Sciatic nerve (tissue), 2 donors: Measurements from ENCODE around the gene TESMIN. TPM values are rescaled to one million over a fixed set of nuclear protein-coding genes. Genes with fewer than 3 reads are reported as not detected.

ENCODE experiments used
- ATAC-seq: fragments of 200-7000 bp; cut with Tn5 transposase; one replicate; pipeline ENCODE4 v1.9.1; 2020; ENCODE audit warnings: mild to moderate bottlenecking, moderate library complexity
- DNase-seq: peaks from one replicate; pipeline ENCODE4 v3.0.0-alpha.2; 2020; ENCODE audit warnings: low spot score
- intact Hi-C: fragments of 100-400 bp; cut with DNase I; formaldehyde crosslinking; loops from one replicate; pipeline ENCODE4 v1.14.2; 2022
- total RNA-seq: library from RNA; stranded (reverse); fragmentation: NEBNext Ultra II Directional; extraction: Animal tissue kit (Norgen Biotek cat#: 25700); gene quantifications from one replicate; pipeline ENCODE4 v1.2.1, GENCODE V29; 2021
- donor health status: DM: no; HTN: no; CAD: no.
- donor health status: DM: no; HTN: no; CAD: no.

The TESMIN gene
- total RNA-seq, 1 donor from 2014 or later, result 1.5 TPM

DNA sequence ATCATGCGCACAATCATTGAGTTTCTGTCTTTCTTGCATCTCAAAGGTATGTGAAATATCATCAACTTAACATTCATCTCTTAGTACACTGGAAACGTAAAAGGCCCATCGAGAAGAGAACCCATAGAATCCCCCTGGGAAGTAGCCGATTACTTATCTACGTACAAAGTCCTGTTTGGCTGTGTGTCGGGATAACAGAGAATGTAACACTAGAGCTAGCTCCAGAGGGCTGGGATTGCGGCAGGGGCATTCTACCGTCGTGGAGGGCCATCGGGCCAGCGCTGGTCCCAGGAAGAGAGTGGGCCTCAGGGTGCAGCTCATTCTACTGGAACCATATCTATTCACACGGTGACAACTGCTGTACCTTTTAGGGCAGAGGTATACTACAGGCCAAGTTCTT is 62.4 kb downstream of the TESMIN start:
- DNase-seq, result no peak
- no peak for ATAC-seq
- intact Hi-C loops, result no loop called here

DNA sequence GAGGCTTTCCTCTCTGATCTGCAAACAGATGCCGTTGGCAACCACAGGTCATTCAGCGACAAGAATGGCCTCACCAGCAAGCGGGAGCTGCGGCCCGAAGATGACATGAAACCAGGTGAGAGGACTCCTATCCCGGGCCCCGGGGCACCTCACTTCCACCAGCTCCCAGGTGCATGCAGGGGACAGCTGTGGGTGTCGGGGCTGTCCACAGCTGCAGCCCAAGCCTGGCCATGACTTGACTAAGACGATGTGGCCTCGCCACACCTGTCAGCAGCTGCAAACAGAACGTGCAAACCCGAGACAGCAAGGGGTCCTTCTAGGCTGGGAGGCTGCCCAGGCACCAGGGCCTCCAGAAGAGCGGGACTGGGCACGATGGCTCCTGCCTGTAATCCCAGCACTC is 63.3 kb downstream of the TESMIN start:
- DNase-seq (no peak), ATAC-seq (no peak)
- intact Hi-C loops, result no loop called here

DNA sequence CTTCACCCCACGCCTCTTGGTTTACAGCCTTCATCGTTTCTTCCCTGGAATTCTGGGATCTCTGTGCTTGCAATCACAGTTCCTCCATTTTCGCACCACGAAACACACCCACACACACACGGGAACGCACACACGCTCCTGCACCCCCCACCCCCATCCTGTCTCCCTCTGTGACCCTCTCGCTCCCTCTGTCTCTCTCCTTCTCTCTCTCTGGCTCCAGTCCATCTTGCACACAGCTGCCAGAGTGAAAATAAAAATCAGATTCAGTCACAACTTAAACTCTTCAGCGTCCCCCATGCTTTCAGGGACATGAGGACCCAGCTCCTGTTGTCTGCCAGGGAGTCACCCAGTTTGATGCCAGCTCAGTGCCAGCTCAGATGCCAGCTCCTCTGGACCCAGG is 64.0 kb downstream of the TESMIN start:
- intact Hi-C loops, result no loop called here
- DNase-seq, result no peak
- ATAC-seq, result no peak

DNA sequence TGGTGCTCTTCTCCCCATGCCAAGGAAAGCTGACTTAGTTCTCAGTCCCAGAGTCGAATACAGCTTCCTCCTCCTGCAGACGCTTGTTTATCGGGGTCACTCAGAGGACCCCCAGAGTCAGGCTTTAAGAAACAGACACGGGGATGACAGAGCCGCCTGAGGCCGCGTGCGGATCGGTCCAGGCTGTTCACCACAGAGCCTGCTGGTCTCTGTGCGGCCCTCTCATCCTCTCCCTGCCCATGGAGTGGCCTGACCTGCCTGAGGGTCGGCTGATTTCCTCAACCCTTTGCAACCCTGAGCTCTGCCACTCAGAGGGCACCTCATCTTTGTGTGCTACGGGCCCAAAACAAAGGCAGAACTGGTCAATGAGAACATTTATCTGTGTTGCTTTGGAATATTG is 64.8 kb downstream of the TESMIN start:
- ATAC-seq (no peak), DNase-seq (no peak)
- intact Hi-C loops, result no loop called here

DNA sequence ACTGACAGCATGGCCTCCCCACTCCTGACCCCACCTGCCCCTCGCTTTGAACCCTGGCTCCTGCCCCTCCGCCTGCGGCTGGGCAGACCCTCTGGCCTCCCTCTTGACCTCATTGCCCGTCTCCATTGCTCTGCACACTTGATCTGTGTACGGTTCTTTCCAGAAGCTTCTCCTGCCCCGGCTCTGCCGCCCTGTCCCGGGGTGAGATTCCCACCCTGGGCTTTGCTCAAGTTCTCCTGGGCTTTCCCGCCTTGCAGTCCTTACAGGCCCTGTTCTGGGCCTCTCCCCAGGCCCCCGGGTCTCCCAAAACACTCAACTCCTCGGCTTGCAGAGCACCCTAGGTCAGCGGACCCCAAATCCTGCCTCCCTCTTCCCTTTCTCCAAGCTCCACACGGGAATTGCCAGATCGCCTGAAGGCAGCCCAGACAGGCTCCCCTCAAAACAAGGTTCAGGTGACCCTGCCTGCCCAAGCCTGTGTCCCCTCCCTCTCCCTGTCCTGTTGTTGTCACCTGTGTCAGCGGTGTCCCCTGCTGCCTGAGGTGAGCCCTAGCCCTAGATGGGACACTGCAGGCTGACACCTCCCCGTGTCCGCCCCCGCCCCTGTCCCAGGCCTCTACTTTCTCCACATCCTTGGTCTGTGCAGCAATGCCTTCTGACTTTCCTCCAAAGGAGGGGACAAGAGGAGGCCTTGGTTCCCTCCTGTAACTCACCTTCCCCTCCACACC is 65.5 kb downstream of the TESMIN start:
- no peak for DNase-seq
- intact Hi-C loops, result no loop called here
- ATAC-seq, result no peak

DNA sequence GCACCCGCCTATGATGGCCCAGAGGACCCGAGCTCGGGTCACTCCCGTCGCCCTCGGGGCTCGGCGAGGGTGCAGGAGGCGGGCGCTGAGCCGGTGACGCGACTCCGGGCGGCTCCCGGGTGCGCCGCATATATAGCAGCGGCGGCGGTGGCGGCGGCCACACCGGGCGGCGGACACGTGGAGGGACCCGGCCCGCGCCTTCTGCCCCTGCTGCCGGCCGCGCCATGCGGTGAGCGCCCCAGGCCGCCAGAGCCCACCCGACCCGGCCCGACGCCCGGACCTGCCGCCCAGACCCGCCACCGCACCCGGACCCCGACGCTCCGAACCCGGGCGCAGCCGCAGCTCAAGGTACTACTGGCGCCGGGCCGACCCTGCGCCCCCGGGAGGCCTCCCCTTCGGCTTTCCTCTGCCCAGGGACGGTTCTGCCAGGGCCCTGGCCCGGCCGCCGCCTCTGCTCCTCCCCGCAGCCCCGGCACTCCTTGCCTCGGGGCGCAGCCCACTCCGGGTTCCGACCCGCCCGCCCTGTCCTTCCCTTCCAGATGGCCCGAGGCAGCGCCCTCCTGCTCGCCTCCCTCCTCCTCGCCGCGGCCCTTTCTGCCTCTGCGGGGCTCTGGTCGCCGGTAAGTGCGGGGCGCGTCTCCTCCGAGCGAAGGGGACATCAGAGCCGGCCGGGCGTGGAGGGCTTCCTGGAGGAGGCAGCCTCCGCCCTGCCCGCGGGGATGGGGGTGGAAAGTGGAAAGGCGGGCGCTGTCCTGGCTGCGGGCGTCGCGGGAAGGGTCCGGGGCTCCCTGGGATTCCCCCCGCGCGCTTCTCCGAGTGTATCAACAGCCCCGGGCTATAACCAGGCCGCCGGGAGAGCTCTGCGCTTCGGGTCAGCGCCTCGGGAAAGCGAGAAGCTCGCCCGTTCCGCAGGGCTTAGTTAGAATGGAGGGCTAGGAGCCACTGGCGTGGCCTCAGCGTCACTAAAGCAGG is 66.6 kb downstream of the TESMIN start, which contains the start of gene GAL:
TSS of gene GAL (plus strand) at position 160 of the 972 bp plus-strand sequence. CDS start at position 540, 380 bp downstream.
- intact Hi-C loops, result no loop called here
- no peak for ATAC-seq

DNA sequence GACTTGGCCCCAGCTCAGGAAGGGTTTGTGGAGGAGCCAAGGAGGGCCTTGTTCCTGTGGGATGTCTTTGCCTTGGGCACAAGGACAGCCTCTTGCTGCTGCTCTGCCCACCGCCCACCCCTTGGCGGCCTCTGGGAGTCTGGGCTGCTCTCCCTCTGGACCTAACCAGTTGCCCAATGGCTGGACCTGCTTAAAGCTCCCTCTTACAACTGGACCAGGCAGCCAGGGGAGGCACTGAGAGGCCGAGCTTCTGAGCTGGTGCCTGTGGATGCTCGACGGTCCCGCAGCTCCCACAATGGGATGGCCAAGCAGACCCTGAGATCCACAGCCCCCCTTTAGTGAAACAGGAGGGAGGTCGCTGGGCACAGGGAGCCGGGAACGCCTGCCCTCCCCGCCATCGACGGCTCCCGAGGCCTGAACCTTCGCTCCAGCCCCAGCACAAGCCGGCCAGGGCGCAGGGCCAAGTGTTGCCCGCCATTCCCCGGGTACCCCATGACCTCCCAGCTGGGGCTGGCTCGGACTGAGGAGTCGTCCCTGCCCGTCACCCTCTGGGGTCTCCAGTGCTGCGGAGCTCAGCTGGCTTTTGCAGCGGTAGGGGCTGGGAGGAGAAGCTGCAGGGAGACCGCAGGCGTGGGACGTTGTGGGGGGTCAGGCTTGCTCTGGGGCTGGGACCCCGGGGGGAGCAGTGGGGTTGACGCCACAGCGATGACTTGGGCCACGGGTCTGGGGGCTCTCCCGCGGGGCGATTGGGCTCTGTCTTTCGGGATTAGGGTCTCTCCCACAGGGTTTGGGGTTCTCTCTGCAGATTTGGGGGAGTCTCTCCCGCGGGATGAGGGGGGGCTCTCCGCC is 67.6 kb downstream of the TESMIN start:
- intact Hi-C loops, result no loop called here
- DNase-seq (no peak), ATAC-seq (no peak)

More for the DNA sequence above, 66.6 kb downstream of the TESMIN start, which contains the start of gene GAL:
- DNase-seq, result no peak

DNA sequence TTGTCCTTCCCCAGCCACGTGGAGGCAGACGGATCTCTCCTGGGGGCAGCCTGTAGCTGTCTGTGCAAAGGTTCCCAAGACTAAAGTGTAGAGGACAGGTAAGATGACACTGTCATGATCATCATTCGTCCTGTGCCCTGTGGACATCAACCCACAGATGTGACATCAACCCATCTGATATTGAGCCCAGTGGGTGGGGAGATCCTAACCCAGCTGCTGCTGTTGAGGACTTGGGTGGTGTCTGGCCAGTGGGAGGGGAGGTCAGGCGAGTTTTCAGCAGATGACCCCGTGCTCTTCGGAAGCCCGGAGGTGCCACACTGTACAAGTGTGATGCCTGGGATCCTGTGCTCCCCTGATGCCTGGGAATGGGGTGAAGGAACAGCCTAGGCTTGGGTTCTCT is 68.2 kb downstream of the TESMIN start:
- ATAC-seq, result peak; percentile 8
- intact Hi-C loops, result no loop called here
- DNase-seq, result no peak

DNA sequence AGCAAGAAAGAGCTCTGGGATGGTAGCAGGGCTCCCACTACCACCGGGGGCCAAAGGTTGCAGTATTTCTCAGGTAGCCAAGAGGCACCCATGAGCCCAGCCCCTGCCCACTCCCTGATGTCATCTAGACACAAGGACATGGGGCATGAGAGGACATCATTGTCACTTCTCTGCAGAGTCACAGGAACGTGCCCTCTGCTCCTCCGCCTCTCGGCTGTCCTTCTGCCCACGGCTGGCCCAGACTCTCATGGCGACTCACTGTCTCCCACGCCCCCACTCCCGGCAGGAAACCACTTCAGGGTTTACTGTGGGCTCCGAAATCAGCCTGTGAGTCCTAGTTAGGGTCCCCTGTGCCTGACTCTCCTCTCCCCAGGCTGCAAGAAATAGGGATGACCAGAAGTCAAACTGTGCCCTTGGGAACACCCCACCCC is 68.8 kb downstream of the TESMIN start:
- intact Hi-C loops, result no loop called here
- no peak for DNase-seq
- ATAC-seq, result no peak

DNA sequence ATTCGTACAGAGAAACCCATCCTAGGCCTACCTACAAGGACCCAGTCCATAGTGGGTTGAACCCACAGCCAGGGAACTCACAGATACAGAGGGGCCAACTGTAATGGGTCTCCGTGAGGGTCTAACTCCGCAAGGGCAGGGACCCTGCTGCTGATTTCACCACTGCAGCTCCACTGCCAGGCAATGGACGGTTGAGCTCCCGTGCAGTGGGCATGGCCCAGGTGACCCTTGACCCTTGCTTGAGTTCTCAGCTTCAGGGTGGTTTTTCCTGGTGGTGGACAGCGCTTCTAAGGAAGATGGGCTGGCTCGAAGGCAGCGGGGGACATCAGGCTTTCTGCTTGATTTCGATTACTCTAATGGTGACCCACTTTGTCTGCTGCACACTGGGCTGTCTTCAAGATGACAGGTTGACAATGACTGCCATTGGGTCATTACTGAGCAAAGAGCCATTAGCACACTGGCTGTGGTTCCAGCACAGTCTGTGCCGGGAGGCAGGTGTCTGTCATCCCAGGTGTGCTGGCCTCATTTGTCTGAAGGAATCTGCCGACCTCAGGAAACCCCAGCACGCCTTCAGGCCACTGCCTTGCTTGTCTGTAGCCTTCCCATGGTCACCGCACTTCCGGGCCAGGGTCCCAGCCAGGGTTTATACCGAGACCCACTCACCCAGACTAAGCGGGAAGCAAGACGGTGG is 70.6 kb downstream of the TESMIN start:
- ATAC-seq (no peak), DNase-seq (no peak)
- intact Hi-C loops, result no loop called here

DNA sequence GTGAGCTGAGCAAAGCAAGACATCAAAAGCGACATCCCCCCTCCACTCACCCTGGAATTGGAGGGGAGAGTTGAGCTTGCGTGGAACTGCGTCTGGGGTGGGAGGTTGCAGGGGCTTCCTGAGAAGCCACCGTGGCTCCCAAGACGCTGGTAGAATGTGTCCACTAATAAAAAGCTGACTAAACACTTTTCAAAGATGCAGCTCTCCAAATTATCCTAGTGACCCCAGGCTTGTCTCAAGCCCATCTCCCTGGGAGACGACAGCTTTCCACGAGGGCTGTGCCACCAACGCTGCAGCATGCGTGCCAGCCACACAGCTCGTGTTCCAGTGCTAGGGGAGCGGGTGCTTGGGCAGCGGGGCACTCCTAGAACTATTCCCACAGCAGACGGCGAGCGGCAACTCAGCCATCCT is 73.3 kb downstream of the TESMIN start:
- DNase-seq (no peak), ATAC-seq (no peak)
- intact Hi-C loops, result no loop called here

DNA sequence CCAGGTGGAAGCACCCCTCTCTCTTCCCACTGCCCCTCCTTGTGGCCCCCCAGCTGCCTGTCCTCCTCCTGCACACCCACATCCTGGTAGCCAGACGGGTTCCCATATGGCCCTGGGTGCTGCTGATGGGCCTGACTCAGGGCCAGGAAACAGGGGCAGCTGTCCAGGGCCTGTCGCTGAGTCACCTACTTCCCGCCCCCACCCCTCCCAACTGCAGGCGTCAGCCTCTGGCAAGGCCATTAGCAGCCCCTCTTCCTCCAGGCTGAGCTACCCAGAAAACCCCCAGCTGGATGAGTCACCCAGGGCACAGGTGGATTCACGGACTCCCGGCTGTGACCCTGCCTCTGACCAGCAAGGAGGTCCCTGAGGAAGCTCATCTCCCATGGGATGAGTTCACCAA is 73.9 kb downstream of the TESMIN start:
- intact Hi-C loops, result no loop called here
- DNase-seq, result no peak

DNA sequence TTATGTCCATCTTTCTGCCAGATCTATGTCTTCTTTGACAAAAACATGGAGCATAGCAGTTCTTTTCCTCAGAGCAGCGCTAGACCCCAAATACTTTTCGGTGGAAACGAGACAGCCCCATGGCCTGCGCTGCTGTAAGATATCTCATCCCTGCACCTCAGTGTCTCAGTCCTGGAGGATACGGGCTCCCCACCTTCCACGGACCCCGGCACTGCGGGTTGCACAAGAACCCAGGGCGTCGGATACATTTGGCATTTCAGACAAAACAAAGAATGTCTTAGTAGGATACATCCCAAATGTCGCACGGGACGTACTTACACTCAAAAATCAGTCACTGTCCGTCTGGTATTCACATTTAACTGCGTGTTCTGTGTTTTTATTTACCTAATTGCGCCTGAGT is 76.9 kb downstream of the TESMIN start:
- ATAC-seq, result no peak
- intact Hi-C loops, result no loop called here
- DNase-seq, result no peak

More for the DNA sequence above, 73.9 kb downstream of the TESMIN start:
- peak; percentile 39 for ATAC-seq

DNA sequence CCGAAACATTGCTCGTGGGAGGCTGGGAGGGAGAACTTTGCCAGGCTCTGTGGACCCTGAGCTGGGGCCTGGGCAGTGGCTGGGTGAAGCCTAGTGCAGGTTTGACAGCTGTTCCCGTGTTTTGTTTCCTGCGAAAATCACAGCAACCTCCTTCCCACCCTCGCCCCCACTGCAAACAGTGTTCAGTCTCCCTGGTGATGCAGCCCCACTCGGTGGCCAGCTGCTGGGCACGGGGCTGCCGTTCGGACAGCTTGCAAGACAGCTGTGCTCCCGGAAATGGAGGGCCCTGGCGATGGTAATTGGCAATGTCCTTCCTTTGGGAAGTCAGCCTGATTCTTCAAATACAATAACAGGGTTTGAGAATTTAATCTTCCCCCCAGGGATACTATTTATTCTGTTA is 77.3 kb downstream of the TESMIN start:
- ATAC-seq, result no peak
- intact Hi-C loops, result no loop called here
- no peak for DNase-seq

DNA sequence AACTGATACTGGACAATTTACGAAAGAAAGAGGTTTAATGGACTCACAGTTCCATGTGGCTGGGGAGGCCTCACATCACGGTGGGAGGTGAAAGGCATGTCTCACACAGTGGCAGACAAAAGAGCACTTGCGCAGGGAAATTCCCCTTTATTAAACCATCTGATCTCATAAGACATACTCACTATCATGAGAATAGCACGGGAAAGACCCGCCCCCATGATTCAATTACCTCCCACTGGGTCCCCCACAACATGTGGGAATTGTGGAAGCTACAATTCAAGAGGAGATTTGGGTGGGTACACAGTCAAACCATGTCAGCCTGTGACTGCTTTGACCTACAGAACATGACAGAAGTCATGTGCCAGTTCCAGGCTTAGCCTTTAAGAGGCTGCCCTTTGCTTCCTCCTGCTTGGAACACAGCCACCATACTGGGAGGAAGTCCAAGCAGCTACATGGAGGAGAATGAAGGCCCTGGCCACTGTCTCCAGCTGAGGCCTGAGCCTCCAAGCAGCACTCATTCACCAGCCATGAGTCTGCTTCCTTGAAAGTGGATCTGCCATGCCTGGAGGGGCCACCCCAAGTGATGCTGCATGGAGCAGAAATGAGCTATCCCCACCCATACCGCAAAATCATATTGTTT is 77.9 kb downstream of the TESMIN start:
- DNase-seq, result no peak
- ATAC-seq, result no peak
- intact Hi-C loops, result no loop called here

DNA sequence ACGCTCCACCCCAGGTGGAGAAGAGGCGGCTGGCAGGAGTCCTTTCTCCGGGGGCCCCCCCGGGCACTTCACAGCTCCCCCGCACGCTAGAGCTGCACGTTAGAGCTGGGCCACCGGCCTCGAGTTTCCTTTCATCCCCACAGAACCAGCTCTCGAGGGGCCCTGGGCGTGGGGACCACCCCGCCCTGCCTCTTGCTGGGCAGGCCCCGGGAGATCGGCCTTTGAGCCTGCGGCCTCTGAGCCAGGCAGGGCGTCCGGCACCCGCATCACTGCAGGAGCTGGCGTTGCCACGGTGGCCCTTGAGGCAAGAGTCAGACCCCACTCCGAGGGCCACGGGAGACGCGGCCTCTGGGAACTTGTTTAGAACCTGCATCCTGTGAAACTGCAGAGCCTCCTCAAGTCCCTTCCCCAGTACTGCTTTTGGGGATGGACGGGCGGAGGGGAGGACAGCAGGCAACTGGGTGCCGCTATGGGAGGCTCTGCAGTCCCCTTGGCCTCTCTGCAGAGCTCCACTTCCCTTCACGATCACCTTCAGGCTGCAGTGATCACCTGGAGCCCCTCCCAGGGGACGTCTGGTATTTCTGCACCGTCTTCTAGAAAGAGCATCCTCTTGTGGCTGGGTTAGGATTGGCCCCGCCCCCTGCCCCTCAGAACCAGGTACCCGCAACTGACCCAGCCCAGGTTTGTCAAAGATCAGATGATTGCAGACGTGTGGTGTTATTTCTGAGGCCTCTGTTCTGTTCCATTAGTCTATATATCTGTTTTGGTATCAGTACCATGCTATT is 80.9 kb downstream of the TESMIN start:
- no peak for DNase-seq
- no peak for ATAC-seq
- intact Hi-C loops, result no loop called here

DNA sequence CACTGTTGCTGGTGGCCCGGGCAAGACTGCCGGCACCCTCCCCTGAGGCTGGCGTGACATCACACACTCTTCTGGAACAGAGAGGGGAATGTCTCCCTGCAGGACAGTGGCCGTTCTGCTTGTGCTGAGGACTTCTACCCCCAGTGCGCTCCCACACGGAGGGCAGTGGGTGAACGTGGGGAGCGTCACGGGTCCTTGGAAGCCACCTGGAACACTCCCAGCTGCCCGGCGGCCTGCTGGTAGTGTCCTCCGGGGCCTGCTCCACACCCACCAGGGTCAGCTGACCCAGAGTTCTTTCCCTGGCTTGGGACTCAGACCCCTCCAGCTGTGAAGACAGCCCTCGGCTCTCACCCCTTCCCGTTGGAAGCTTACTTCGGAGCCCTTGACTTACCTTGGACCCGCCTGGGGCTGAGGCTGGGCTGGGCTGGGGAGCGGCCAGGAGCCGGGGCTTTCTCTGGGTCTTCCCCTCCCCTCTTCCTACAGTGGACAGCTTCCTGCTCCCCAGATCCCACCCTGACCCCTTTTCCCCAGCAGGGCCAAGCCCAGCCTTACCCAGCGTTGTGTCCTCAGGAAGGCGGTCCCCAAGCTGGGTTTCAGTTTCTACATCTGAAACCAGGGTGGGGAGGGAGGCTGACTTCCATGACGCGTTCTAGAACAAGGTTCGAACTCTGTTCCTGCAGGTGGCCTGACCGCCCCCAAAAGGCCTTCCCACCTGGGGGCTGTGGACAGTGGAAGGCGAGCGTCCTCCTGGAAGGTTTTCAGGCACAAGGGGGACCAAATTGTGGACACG is 81.8 kb downstream of the TESMIN start:
- ATAC-seq (peak; percentile 41), DNase-seq (no peak)
- intact Hi-C loops, result no loop called here
